Retinal pigment epithelial cell (primary cell): ENCODE measurements around the gene ENPP1.

Experiments used
- DNase-seq: peaks from one replicate; pipeline ENCODE4 v3.0.0-alpha.2; 2010; ENCODE audit warnings: low read depth
- H3K4me3 ChIP-seq: 2 replicates; pipeline ENCODE4 v1.5.1; 2011; ENCODE audit warnings: mild to moderate bottlenecking, low read length, control low read depth, moderate library complexity
- TF ChIP-seq, protein P1 (sequence below): conservative IDR thresholded peaks from 2 replicates; pipeline ENCODE4 v1.5.1; 2011; ENCODE audit warnings: low read depth, low read length, control low read depth, inconsistent platforms

Gene ENPP1

GRCh38 chr6:131782764-131783163 lies 25.1 kb upstream of the ENPP1 start:
- no peak overlapping the region for H3K4me3 ChIP-seq
- TF ChIP-seq, protein P1, sequence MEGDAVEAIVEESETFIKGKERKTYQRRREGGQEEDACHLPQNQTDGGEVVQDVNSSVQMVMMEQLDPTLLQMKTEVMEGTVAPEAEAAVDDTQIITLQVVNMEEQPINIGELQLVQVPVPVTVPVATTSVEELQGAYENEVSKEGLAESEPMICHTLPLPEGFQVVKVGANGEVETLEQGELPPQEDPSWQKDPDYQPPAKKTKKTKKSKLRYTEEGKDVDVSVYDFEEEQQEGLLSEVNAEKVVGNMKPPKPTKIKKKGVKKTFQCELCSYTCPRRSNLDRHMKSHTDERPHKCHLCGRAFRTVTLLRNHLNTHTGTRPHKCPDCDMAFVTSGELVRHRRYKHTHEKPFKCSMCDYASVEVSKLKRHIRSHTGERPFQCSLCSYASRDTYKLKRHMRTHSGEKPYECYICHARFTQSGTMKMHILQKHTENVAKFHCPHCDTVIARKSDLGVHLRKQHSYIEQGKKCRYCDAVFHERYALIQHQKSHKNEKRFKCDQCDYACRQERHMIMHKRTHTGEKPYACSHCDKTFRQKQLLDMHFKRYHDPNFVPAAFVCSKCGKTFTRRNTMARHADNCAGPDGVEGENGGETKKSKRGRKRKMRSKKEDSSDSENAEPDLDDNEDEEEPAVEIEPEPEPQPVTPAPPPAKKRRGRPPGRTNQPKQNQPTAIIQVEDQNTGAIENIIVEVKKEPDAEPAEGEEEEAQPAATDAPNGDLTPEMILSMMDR = peak; percentile 12
- DNase-seq = no peak

GRCh38 chr6:131784561-131784960 lies 23.3 kb upstream of the ENPP1 start:
- H3K4me3 ChIP-seq = no peak overlapping the region
- no peak for DNase-seq
- TF ChIP-seq, protein P1 = no peak

DNA sequence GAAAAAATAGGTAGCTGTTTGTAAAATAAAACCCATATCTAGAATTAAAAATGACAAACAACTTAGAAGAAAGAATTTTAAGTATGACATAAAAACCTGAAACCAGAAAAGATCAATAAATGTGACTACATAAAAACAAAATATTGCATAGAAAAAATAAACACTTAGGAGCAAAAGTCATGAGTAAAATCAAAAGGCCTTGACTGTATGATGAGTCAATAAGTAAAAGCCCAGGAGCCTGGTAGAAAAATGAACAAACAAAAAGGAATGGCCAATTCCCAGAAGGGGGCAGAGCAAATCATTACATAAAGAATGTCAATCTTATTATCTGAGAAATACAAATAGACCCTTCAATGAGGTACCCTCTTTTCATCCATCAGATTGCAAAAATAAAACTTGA lies 20.7 kb upstream of the ENPP1 start:
- H3K4me3 ChIP-seq = no peak overlapping the region
- DNase-seq = no peak
- TF ChIP-seq, protein P1 = no peak

- TF ChIP-seq, protein P1 = peak; percentile 16
- no peak for DNase-seq
- no peak overlapping the region for H3K4me3 ChIP-seq
These were observed 19.8 kb upstream of the ENPP1 start for GRCh38 chr6:131787766-131788712.

- TF ChIP-seq, protein P1 = no peak
- no peak for DNase-seq
- no peak overlapping the region for H3K4me3 ChIP-seq
These were observed 18.6 kb upstream of the ENPP1 start for GRCh38 chr6:131789219-131789618.

GRCh38 chr6:131791476-131791875 lies 16.3 kb upstream of the ENPP1 start:
- H3K4me3 ChIP-seq = no peak overlapping the region
- TF ChIP-seq, protein P1 = no peak
- DNase-seq = no peak

DNA sequence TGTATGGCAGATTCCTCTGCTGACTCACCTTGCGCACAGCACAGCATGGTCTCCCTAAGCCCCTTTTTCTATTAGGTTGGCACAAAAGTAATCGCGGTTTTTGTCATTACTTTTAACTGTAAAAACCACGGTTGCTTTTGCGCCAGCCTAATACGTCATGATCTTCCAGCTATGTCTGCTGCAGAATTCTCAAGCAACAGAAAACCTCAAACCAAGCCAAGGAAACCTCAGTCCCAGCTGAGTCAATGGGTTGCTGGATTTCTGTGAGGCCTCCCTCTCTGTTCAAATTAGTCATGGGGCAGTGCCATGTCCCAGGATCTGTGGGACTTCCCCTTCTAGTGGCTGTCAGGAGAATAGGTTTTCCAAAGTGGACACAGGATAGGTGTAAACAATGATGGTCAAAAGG lies 15.7 kb upstream of the ENPP1 start:
- H3K4me3 ChIP-seq = no peak overlapping the region
- no peak for DNase-seq
- TF ChIP-seq, protein P1 = no peak
